Astrocyte of the cerebellum (primary cell): ENCODE results near the gene EHBP1.

Experiments
- DNase-seq: peaks from one replicate; pipeline ENCODE4 v3.0.0-alpha.2; 2011; ENCODE audit warnings: low read depth
- H3K4me3 ChIP-seq: 2 replicates; pipeline ENCODE4 v1.5.1; 2011; ENCODE audit warnings: mild to moderate bottlenecking, low read depth, low read length, moderate library complexity
- in situ Hi-C: cut with HindIII; loops from 2 replicates; pipeline ENCODE4 v1.10.0; 2017; ENCODE audit warnings: low sequenced_read_pairs
- TF ChIP-seq, protein P1 (sequence below): IDR thresholded peaks from 2 replicates; pipeline ENCODE4 v1.5.1; 2012; ENCODE audit warnings: low read length, low read depth, moderate library complexity, mild to moderate bottlenecking; ENCODE audit errors: missing control alignments

EHBP1 gene

DNA sequence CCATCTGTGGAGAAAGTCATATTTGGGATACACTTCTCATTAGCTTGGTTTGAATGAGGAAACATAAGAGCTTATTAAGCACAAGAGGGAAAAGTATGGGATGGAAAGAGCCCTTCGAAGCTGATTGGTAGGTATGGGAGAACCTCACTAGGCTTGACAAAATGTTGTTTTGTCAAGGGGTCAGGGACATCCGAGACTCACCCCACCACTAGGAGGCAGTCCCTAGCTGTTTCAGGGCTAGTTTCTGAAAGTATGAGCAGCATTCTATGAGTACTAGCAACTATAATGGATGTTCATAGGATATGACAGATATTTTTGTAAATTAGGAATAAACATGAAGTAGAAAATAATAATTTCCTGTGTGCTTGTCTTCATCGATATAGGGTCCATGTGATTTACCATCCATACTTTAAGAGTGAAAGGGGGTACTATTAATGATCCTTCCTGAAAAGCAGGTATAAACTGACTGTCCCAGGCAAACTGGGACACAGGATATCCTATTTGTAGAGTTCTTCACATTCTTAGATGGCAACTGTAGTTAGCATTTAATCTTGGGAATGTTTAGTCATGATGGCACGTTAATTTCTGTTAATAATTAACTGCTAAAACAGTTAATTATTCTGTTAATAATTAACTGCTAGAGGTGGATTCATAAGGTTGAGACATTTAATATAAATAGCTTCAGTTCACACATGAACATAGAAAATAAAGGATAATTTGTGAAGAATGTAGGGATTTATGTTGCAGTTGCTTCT, 373.5 kb downstream of the EHBP1 start:
- TF ChIP-seq, protein P1, sequence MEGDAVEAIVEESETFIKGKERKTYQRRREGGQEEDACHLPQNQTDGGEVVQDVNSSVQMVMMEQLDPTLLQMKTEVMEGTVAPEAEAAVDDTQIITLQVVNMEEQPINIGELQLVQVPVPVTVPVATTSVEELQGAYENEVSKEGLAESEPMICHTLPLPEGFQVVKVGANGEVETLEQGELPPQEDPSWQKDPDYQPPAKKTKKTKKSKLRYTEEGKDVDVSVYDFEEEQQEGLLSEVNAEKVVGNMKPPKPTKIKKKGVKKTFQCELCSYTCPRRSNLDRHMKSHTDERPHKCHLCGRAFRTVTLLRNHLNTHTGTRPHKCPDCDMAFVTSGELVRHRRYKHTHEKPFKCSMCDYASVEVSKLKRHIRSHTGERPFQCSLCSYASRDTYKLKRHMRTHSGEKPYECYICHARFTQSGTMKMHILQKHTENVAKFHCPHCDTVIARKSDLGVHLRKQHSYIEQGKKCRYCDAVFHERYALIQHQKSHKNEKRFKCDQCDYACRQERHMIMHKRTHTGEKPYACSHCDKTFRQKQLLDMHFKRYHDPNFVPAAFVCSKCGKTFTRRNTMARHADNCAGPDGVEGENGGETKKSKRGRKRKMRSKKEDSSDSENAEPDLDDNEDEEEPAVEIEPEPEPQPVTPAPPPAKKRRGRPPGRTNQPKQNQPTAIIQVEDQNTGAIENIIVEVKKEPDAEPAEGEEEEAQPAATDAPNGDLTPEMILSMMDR, result peak; percentile 20
- in situ Hi-C loops, result no loop called here
- no peak for DNase-seq
- H3K4me3 ChIP-seq, result no peak overlapping the region

DNA sequence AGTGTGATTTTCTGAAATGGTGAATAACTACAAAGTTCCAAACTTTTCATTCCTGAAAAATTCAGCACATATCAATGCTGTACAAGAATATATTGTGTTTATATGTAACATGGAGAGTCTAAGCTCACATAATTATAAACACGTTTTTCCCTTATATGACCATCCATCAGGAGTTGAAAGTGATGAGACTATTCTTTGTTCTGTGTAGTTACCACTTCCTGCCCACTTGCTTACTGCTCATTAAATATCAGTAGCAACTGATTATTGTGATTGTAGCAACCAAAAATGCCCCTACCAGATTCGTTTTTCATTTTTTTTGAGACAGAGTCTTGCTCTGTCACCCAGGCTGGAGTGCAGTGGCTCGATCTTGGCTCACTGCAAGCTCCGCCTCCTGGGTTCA, 375.9 kb downstream of the EHBP1 start:
- in situ Hi-C loops, result no loop called here
- no peak for DNase-seq
- TF ChIP-seq, protein P1, result no peak
- H3K4me3 ChIP-seq, result no peak overlapping the region

DNA sequence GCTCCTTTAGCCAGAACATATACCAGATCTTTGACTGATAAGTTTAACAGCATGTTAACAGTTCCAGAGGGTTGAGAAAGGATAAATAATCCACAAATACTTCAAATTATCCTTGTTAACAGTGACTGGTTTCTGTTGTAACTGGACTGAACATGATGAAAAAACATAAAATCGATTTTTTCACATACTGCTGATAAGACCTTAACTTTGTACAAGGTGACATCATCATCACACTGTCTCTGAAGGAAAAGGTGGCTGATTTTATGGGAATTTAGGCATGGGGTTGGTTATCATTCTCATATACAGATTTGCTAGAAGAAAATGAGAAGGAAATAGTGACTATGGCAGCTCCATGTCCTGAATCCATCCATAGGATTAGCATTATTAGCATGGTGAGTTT, 381.2 kb downstream of the EHBP1 start:
- TF ChIP-seq, protein P1, result no peak
- no peak overlapping the region for H3K4me3 ChIP-seq
- DNase-seq, result no peak
- in situ Hi-C loops, result no loop called here

DNA sequence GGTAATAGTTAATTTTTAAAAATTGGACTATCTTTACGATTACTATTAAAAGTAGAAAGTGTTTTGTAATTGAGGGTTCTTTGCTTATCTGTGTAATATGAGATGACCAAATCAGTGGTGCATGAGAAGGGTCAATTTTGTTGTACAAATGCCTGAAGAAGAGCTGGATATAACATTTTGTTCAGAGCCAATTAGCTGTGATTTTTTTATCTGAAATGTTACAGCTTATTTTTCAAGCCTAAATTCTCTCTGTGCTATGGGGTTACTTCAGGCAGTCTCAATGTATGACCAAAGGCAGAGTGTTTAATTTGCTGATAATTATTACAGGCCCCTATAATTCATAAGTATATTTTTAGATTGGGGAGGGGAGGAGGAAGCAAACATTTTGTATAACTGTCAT, 386.9 kb downstream of the EHBP1 start:
- in situ Hi-C loops, result no loop called here
- no peak for DNase-seq
- TF ChIP-seq, protein P1, result no peak
- H3K4me3 ChIP-seq, result no peak overlapping the region

DNA sequence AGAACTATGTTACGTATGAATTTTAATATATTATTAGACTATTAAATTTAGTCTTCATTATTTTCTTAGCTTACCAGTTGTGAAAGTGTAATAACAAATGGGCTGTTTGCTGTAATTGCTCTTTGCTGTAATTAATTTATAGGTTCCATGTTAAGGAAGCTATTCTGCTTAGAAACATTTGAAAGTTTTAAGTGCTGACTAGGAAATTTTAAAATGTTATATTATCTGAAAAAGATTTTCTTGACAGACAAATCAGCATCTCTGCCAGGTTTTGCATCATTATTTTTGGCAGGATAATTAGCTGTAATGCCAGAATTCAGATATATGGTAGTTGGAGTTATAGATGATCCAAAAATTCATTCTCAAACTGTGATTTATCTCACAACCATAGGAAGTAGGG, 387.3 kb downstream of the EHBP1 start:
- H3K4me3 ChIP-seq, result no peak overlapping the region
- in situ Hi-C loops, result no loop called here
- TF ChIP-seq, protein P1, result no peak
- DNase-seq, result no peak

DNA sequence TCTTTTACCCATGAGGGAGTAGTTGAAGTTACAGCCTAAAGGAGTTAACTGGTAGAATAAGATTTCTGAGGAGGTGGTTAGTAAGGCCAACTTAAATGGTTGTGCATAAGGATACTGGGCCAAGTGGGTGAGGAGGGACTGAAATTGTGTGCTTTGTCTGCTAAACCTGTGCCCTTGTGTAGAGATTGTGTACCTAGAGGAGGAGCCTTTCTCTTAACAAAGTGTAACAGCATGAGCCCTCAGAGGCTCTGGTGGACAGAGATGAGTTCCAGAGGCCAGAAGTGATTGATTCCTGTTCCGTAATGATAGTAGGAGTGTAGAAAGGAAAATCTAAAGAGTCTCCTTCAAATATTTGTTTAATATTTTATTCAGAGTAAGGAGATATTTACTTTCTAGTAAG, 388.0 kb downstream of the EHBP1 start:
- H3K4me3 ChIP-seq, result no peak overlapping the region
- TF ChIP-seq, protein P1, result no peak
- DNase-seq, result no peak
- in situ Hi-C loops, result no loop called here
